GM18909 (cell line): ENCODE measurements around the gene FOLR3.
"Not testable (repeated sequence)": the region's sequence is repeated elsewhere in the genome, so short reads cannot be mapped to it uniquely, and the experiment has no call there.

ENCODE experiments used
- ATAC-seq: cut with Tn5 transposase; IDR thresholded peaks from one replicate; pipeline ENCODE4 v1.9.1; 2021; ENCODE audit warnings: mild to moderate bottlenecking; ENCODE audit not compliant: unreplicated experiment, poor library complexity

FOLR3 gene

GRCh38 chr11:72122607-72123006 is 12.9 kb upstream of the FOLR3 start:
- no peak for ATAC-seq

DNA sequence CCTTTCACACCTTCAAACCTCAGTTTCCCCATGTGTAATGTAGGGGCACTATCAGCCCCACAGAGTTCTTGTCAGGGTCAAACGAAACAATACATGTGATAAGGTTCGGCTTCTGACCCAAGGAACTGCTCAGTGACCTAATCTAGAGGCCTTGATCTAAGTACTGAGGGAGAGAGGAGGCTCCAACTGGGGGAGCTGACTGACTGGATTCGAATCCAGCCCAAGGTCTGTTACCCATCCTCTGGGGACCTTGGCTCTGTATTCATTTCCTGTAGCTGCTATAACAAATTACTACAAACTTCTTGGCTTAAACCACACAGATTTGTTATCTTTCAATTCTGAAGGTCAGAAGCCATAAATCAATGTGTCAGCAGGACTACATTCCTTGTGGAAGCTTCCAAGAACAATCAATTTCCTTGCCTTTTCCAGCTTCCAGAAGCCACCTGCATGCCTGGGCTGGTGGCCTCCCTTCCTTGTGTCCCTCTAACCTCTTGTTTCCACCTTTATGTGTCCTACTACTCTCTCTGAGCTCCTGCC is 12.3 kb upstream of the FOLR3 start:
- ATAC-seq, result no peak

DNA sequence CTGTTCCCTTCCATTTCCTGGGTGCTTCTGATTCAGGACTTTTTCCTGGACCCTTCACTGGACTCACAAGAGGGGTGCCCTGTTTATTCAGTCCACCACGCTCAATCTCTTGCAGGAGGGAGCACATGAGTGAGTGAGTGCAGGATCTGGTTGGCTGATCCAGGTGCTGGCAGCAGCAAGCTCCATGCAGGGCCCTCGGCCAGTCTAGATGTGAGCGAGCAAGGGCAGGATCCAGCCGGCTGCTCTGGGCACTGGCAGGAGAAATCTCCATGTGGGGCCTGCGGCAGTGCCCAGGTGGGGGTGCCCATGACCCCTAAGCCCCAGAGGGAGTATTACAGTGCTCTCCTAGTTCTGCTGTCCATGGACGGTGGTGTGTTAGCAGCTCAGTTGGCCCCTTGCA is 11.5 kb upstream of the FOLR3 start:
- no peak for ATAC-seq

DNA sequence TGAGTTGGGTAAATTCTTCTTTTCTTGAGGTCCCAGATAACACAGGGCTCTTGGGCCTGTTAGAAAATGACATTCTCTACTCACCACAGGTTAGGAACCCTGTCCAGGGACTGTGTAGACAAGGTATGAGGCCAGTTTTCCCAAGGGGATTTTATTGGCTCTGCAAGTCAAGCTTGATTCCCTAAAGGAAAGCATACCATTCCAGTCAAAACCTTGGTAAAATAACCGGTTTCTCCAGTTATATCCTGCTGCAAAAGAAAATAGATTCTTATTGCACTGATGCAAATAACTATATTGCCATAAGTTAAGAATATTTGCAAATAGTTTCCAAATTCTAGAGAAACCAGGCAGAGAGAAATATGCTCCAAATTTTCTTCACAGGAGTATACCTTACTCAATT is 9.6 kb upstream of the FOLR3 start:
- no peak for ATAC-seq

- ATAC-seq, result no peak
Observed at GRCh38 chr11:72127923-72128322, 7.6 kb upstream of the FOLR3 start.

GRCh38 chr11:72129381-72129780 is 6.1 kb upstream of the FOLR3 start:
- no peak for ATAC-seq

DNA sequence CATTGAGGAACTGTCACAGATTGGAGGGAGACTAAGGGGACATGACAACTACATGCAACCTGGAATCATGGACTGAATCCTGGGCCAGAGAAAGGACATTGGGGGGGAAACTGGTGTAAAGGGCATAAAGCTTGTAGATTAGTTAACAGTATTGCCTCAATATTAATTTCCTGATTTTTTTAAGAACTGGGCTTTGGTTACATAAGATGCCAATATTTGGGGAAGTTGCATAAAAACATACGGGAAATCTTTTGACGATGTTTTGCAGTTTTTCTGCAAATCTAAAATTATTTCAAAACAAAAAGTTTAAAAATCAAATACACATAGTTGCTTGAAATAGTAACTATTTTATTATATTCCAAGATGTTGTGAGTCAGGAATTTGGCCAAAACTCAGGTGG is 2.9 kb upstream of the FOLR3 start:
- no peak for ATAC-seq

DNA sequence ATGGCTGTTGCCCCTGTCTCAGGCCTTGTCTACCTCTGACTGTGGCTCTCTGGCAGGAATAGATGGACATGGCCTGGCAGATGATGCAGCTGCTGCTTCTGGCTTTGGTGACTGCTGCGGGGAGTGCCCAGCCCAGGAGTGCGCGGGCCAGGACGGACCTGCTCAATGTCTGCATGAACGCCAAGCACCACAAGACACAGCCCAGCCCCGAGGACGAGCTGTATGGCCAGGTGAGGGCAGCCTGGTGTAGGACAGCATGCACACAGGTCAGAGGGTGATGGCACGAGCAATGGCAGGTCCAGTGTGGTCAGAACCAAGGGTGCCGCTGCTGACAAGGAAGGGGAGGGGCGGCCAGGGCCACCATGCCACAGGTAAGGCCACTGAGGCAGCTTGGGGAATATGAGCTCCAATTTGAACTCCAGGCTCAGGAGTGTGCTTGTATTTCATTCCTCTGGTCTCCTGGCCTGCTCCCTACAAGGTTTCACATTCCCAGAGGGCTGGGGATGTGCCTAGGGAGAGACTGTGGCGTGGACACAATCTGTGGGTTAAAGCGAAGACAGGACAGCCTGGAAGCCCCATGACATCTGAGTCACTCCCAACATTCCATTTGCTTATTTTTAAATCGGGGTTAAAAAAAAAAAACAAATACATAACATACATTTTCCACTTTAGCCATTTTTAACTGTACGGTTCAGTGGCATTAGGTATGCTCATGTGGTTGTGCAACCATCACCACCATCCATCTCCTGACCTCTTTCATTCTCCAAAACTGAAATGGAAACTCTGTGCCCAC is 562 bp downstream of the FOLR3 start:
- ATAC-seq, result no peak

DNA sequence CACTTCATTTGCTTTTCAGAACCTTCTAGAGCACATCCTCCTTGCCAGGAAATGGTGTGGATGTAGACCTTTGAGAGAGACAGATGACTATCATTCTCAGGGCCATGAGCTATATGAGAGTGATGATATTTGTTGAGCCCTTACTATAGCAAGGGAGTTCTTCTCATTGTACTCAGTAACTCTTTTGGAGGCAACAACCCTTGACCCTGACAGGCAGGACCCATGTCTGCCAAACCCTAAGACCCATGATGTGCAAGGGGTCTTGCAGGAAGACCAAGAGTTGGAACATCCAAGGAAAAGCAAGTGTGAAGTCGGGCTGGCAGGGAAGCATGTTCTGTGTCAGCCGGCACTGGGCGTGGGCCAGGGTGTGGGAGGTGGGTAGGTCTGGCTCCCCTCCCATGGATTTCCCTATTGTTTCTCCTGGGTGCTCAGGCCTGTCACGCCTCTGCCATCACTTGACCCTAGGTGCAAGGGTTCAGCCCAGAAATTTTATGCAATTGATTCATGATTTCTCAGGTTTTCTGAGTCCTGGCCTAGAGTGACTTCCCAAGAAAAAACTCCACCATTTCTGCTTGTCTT is 1.2 kb downstream of the FOLR3 start:
- no peak for ATAC-seq

DNA sequence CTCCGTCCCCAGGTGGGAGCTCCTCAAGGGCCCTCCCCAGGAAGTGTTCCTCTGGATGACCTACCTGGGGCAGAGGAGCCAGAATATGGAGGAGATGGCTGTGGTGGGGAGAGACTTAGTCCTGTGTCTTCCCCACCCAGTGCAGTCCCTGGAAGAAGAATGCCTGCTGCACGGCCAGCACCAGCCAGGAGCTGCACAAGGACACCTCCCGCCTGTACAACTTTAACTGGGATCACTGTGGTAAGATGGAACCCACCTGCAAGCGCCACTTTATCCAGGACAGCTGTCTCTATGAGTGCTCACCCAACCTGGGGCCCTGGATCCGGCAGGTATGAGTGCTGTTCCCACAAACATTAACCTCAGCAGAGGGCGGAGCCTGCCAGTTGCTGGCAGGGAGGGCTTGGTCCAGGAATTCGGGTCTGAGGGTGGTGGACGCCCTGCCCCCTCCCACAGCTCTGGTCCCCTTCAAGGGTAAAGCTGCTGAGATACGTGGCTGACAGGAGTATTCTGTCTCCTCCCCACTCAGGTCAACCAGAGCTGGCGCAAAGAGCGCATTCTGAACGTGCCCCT is 3.4 kb downstream of the FOLR3 start:
- ATAC-seq, result no peak

DNA sequence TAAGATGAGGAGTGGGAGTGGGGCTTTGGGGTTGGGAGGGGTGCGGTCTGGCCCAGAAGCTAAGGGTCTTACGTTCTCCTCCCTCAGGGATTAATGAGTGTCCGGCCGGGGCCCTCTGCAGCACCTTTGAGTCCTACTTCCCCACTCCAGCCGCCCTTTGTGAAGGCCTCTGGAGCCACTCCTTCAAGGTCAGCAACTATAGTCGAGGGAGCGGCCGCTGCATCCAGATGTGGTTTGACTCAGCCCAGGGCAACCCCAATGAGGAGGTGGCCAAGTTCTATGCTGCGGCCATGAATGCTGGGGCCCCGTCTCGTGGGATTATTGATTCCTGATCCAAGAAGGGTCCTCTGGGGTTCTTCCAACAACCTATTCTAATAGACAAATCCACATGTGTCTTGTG is 4.0 kb downstream of the FOLR3 start:
- no peak for ATAC-seq

- no peak for ATAC-seq
Observed at GRCh38 chr11:72140661-72141060, 5.1 kb downstream of the FOLR3 start.

DNA sequence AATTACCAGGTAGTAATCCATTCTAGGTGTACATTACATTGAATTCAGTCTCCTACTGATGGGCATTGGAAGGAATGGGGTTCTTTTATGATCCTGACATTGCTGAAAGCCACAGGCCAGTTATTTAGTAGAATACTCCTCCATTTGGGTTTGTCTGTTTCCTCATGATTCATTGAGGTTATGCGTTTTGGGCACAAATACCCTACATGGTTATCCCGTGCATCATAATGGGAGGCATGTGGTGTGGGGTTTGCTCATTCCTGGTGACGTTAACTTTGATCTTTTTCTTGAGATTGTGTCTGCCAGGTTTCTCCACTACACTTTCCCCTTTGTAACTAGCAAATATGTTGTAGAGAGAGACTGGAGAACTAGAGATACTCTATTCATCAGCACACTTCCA is 5.5 kb downstream of the FOLR3 start:
- no peak for ATAC-seq

DNA sequence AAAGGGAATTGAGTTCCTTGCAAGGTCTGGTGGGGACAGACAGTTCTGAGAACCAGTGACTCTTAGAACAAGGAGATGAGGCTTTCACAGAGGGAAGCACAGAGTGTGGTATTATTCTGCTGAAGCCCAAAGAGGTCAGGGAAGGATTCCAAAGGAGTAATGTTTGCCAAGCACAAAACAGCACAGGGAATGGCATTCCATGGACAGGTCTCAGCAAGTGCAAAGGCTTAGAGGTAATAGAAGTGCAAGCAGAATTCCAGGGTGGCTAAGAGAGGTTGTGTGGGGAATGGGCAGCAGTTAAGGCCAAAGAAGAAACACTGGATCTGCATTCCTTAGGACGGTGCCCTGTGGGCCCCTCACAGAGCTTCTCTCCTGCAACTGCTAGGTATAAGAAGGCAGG is 6.6 kb downstream of the FOLR3 start:
- not testable (repeated sequence) for ATAC-seq

GRCh38 chr11:72142543-72142942 is 7.0 kb downstream of the FOLR3 start:
- not testable (repeated sequence) for ATAC-seq

GRCh38 chr11:72144807-72145565 is 9.5 kb downstream of the FOLR3 start:
- no peak for ATAC-seq

DNA sequence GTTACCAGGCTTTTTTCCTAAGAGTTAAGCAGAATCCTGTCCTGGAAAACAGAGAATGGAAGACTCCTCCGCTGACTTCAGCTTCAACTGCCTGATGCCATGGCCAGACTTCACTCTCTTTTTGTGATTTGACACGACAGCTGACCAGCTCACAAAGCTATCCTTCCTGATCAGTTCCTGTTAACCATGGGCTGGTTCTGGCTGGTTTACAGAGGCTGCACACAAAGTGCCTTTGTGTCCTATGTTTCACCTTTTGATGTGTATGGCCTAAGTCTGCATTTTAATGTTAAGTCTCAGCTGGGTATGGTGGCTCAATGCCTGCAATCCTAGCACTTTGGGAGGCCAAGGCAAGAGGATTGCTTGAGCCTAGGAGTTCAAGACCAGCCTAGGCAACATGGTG is 11.1 kb downstream of the FOLR3 start:
- no peak for ATAC-seq

- no peak for ATAC-seq
Observed at GRCh38 chr11:72150882-72151281, 15.4 kb downstream of the FOLR3 start.

- ATAC-seq, result not testable (repeated sequence)
Observed at GRCh38 chr11:72153874-72154273, 18.3 kb downstream of the FOLR3 start.

DNA sequence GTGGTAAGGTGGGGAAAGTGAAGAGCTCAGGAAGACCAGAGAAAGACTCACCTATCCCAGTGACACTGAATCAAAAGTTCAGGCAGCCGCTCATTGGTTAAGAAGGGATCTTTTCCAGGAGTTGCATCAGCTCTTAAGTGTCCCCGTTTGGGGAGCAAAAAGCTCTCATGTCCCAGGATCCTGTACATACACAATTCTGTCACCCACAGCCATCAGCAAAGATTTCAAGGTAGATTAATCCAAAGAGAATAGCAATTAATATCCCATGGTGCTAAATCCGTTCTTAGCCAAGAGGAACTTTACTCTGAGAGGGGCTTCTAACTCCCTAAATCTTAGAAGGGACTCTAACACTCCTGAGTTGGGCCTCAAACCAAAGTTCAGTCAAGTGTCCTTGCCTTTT is 19.3 kb downstream of the FOLR3 start:
- no peak for ATAC-seq

DNA sequence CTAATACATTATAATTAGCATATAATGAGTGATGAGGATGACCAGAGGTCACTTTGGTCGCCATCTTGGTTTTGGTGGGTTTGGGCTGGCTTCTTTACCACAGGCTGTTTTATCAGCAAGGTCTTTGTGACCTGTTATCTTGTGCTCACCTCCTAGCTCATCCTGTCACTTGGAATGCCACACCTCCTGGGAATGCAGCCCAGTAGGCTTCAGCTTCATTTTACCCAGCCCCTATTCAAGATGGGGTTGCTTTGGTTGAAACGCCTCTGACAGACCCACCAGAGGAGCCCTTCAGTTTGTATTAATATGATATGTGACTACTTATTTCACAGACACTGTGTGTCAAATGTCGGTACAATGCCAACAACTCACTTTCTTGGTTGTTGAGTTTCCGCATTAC is 20.2 kb downstream of the FOLR3 start:
- ATAC-seq, result no peak
